Measurements from ENCODE around the gene CIDEC.
A peak's percentile ranks its signal among the peaks of the same experiment; 100 is the strongest.
"Not testable (repeated sequence)": the region's sequence is repeated elsewhere in the genome, so short reads cannot be mapped to it uniquely, and the experiment has no call there.

Gene CIDEC

DNA sequence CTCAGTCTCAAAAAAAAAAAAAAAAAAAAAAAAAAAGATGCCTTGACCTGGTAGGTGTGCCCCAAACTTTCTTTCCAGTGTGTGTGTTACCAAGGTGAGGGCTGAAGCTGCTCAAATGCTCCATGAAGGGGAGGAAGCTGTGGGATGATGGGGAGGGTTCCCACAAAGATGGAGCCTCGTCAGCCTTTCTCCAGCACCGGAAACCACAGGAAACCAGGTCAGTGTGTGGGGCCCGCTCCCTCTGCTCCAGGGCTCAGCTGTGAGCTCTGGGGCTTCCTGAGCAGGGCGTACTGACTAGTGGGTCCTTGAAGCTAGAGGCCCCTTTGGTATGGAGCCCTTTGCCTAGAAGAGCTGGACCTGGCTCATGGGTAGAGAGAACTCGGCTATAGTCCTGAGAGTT lies 21.9 kb upstream of the CIDEC start:
- DNase-seq (ENCODE audit: low spot score) = no peak

DNA sequence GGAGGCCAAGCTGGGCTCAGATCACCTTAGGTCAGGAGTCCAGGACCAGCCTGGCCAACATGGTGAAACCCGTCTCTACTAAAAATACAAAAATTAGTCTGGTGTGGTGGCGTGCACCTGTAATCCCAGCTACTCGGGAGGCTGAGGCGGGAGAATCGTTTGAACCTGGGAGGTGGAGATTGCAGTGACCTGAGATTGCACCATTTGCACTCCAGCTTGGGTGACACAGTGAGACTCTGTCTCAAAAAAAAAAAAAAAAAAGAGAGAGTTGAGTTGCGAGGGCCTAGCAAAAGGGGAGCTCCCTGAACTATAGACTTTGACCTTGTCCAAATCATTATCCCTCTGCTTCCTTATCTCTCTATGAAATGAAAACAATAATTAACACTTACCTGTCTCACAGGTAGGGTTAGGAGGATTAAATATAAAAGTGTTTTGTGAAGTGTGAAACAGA lies 20.9 kb upstream of the CIDEC start:
- DNase-seq (ENCODE audit: low spot score) = not testable (repeated sequence)

- no peak for DNase-seq (ENCODE audit: low spot score)
Measured at GRCh38 chr3:9899289-9899791, 19.3 kb upstream of the CIDEC start.

GRCh38 chr3:9898467-9899241 lies 18.6 kb upstream of the CIDEC start:
- no peak for DNase-seq (ENCODE audit: low spot score)

DNA sequence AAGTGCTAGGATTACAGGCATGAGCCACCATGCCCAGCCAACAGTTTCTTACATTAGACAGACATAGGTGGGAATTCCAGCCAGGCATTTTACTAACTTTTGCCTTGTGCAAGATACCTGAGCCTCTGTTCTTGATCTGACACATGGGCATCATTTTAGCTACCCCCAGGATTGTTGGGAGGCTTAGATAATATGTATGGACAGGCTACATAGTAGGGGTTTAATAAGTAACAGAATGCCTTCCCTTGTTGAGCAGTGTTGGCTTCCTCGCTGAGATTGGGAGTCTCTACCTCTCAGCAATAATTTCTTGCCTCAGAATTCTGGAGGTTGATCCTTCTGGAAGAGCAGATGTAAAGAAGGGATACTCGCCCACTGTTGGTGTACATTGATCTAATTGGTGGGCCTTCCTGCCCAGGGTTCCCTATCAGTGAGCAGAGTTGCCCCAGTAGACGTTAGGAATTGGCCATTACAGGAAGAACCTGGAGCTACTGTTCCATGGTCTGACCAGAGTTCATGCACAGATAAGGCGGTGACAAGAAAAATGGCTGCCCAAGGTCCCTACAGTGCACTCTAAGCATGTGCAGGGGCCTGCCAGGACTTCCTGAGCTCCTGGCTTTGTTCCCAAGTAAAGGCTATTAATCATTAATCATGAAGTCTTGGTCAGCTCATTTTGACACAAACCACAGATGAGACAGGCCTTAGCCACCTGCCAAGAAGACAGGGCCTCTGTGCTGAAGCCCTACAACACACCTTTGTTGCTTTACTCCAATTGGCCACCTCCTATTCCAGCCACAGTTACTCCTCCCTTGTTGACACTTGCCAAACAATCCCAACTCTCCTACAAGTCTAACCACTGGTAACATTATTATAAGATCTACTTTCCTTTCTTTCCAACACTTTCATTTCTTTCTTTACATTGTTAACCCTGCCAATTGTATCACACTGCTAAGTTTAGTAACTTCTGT lies 17.6 kb upstream of the CIDEC start:
- DNase-seq (ENCODE audit: low spot score) = no peak

GRCh38 chr3:9896755-9897407 lies 16.8 kb upstream of the CIDEC start:
- DNase-seq (ENCODE audit: low spot score) = not testable (repeated sequence)

DNA sequence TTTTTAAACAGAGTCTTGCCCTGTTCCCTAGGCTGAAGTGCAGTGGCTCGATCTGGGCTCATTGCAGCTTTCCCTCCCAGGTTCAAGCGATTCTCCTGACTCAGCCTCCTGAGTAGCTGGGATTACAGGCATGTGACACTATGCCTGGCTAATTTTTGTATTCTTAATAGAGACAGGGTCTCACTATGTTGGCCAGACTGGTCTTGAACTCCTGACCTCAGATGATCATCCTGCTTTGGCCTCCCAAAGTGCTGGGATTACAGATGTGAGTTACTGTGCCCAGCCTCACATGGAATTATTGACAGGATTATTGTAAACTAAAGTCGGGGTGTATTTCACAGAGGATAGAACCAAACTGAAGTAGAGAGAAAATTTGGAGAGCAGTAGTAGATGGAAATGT lies 15.7 kb upstream of the CIDEC start:
- not testable (repeated sequence) for DNase-seq (ENCODE audit: low spot score)

DNA sequence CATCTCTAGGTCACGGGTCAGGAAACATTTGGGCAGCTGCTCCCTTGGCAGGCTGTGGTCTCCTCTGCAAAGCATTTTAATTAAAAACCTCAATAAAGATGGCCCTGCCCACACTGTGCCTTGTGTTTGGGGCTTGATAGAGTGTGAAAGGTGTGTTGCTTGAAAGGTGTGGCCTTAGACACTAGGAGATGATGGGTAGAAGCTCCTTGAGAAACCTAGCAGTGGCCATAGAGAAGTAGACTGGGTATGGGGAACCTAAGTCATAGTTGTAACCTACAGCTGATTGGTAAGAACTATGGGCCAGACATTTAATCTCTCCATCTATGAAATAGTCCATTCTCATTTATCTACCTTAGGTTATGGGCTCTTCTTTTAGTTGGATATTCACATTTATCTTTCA lies 13.7 kb upstream of the CIDEC start:
- DNase-seq (ENCODE audit: low spot score) = no peak

DNA sequence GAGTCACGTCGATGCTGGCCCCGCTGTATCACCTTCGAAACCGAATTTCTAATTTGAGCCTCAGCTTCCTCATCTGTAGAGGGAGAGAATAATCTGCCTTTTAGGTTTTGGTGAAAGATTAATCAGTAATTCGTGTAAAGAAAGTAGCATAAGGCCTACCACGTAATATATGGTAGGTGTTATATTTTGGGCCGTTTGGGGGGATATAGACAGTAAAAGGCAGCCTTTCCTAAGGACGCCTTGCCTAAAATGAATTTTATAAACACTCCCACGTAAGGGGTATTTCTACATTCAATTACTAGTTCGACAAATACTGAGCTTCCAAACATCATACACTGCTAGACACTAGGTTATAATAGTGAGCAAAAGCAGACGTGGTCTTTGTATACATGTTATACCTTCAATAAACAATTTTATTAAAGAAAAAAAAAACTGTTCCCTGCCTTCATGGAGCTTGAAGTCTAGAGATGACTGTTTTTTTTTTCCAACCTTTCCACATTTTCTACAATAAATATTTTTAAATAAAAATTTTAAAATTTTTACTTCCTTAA lies 11.1 kb upstream of the CIDEC start:
- DNase-seq (ENCODE audit: low spot score) = no peak

DNA sequence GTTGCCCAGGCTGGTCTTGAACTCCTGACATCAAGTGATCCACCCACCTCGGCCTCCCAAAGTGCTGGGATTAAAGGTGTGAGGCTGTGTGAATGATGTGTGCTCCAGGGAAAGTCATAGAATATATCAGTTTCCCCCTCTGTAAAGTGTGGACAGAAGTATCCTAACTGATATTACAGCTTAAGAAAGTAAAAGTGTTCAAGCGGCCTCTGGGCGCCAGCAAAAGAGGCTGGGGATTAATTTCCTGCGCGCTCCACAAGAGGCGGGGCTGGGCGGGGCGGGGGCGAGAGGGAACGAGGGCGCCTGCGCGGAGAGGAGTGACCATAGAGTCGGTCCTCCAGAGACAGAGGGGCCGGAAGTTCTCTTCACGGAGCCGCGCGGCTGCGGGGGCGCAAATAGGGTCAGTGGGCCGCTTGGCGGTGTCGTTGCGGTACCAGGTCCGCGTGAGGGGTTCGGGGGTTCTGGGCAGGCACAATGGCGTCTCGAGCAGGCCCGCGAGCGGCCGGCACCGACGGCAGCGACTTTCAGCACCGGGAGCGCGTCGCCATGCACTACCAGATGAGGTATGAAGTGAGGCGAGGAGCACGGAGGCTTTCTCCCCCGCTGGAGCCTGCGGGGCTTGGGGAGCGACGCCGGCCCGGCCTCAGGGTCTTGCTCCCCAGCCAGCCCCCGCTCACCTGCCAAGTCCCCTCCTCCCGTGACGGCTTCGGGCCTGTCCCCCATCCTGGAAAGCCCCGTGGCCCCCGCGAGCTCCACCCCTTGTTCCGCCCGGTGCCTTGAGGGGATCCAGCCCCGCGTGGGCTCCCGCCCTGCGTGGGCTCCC lies 10.4 kb upstream of the CIDEC start, which contains the start of gene JAGN1:
JAGN1 (plus strand) TSS at position 362 of the 823 bp plus-strand sequence; CDS start at position 475, 113 bp downstream.
- peak; percentile 88 for DNase-seq (ENCODE audit: low spot score)

- no peak for DNase-seq (ENCODE audit: low spot score)
Measured at GRCh38 chr3:9889405-9889804, 9.4 kb upstream of the CIDEC start.

DNA sequence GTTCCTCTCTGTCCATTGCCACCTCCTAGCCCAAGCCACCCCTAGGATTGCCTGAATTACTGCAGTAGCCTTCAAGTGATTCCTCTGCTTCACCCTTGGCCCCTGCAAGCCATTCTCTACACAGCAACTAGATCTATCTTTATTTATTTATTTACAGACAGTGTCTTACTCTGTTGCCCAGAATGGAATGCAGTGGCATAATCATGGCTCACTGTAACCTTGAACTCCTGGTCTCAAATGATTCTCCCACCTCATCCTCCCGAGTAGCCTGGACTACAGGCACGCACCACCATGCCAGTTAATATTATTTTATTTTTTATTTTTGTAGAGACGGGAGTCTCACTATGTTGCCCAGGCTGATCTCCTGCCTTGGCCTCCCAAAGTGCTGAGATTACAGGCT lies 8.5 kb upstream of the CIDEC start:
- no peak for DNase-seq (ENCODE audit: low spot score)

- no peak for DNase-seq (ENCODE audit: low spot score)
Measured at GRCh38 chr3:9887480-9887879, 7.4 kb upstream of the CIDEC start.

- DNase-seq (ENCODE audit: low spot score) = no peak
Measured at GRCh38 chr3:9886328-9886727, 6.3 kb upstream of the CIDEC start.

DNA sequence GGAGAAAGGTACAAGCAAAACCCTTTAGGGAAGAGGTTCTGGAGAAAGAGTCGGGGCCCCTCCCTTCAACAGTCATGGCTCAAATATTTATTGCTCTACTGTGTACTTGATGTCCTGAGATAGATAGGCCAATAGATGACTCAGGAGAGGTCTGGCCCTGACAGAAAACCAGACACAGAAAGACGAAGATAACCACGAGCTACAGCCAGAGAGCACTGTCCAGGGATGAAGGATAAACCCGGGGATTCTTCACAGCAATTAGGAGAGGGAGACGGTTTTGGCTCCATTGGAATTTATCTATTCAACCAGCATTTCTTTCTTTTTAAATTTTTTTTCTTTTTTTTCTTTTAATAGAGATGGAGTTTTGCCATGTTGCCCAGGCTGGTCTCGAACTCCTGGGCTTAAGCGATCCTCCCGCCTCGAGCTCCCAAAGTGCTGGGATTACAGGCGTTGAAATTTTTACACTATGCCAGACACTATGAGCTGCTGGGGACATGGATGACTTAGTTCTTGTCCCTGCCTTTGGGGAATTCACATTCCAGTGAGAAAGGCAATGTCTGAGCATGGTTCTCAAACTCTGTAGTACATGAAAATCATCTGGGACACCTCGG lies 4.6 kb upstream of the CIDEC start:
- DNase-seq (ENCODE audit: low spot score) = no peak

DNA sequence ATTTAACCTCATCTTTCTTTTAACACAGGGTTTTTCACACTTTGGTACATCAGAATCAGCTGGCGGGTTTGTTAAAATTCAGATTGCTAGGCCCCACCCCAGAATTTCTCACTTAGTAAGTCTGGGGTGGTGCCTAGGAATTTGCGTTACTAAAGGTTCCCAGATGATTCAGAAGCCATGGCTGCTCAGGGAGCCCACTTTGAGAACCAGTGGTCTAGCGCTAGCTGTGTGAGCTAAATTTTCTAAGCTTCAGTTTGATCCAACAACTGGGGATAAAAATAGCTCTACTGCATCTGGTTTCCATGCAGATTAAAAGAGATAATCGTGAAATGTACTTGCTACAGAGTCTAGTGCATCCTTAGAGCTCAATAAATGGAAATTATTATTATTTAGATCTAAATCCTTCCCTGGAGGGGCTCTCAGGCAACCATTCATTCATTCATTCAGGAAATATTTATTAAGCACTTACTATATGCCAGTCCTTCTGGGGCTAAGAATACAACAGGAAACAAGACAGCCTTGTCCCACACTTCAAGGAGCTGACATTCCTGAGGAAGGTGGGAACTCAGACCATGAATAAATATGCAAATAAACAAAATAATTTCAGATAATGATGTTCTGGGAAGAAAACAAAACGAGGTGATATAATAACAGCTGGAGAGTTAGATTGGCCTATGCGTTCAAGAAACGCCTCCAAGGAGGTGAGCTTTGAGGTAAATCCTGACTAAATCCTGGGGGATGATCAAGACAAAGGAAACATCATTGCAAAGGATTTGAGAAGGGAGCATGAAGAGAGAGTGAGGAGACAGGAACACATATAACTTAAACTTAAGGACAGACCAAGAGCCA lies 3.9 kb upstream of the CIDEC start:
- no peak for DNase-seq (ENCODE audit: low spot score)

DNA sequence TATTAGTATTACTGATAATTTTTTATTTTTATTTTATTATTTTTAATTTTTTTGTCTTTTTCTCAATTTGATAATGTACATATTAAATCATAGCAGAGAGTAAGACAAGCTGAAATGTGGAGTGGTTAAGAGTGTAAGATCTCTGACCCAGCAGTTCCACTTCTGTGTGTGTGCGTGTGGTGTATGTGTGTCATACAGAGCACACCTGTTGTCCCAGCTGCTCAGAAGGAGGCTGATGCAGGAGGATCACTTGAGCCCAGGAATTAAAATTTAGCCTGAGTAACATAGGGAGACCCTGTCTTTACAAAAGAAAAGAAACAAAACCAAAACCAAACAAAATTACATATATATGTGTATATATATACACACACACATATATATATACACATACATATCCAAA lies 1.4 kb upstream of the CIDEC start:
- DNase-seq (ENCODE audit: low spot score) = no peak

- DNase-seq (ENCODE audit: low spot score) = no peak
Measured at GRCh38 chr3:9878700-9879099, 1.4 kb downstream of the CIDEC start.

GRCh38 chr3:9876991-9877390 lies 3.1 kb downstream of the CIDEC start:
- DNase-seq (ENCODE audit: low spot score) = no peak

GRCh38 chr3:9876255-9876654 lies 3.8 kb downstream of the CIDEC start:
- DNase-seq (ENCODE audit: low spot score) = not testable (repeated sequence)
